Activated CD4-positive, alpha-beta T cell treated with anti-CD3 and anti-CD28 coated beads, Interleukin-2, amount 10 ng/mL, durations not matched to agents 7 days and 5 days (primary cell): ENCODE measurements around the gene WDR6. TPM values are rescaled to one million over a fixed set of nuclear protein-coding genes. Genes with fewer than 3 reads are reported as not detected.

Source experiments
- CTCF ChIA-PET: fragments of 350-600 bp; sonication (Branson Sonifier 250); formaldehyde crosslinking; loops from one replicate; lab custom pipeline; 2021; ENCODE audit warnings: antibody characterized with exemption; lab: Charles Lee
- POLR2A ChIA-PET: fragments of 350-600 bp; sonication (Branson Sonifier 250); formaldehyde crosslinking; loops from one replicate; lab custom pipeline; 2021; ENCODE audit warnings: antibody characterized with exemption; lab: Charles Lee
- DNase-seq: peaks from one replicate; pipeline ENCODE4 v3.0.0-alpha.2; 2020
- H3K27ac Mint-ChIP-seq: one replicate; pipeline ENCODE4 v1.8.0; 2021; ENCODE audit warnings: mild to moderate bottlenecking, moderate library complexity, mixed read lengths
- H3K27me3 Mint-ChIP-seq: one replicate; pipeline ENCODE4 v1.8.0; 2021; ENCODE audit warnings: mixed read lengths
- H3K36me3 Mint-ChIP-seq: one replicate; pipeline ENCODE4 v1.8.0; 2021; ENCODE audit warnings: low read depth, mixed read lengths
- H3K4me1 Mint-ChIP-seq: one replicate; pipeline ENCODE4 v1.8.0; 2021; ENCODE audit warnings: mixed read lengths
- H3K4me3 Mint-ChIP-seq: one replicate; pipeline ENCODE4 v1.8.0; 2021; ENCODE audit warnings: mild to moderate bottlenecking, moderate library complexity, mixed read lengths
- H3K9me3 Mint-ChIP-seq: one replicate; pipeline ENCODE4 v1.8.0; 2021; ENCODE audit warnings: mixed read lengths
- total RNA-seq, 2 experiments: library from RNA; stranded (reverse); gene quantifications; one replicate each; pipeline ENCODE4 v1.2.3, GENCODE V29; 2021

WDR6 gene
- total RNA-seq, 2 experiments from 2014 or later = 144 to 157 TPM

DNA sequence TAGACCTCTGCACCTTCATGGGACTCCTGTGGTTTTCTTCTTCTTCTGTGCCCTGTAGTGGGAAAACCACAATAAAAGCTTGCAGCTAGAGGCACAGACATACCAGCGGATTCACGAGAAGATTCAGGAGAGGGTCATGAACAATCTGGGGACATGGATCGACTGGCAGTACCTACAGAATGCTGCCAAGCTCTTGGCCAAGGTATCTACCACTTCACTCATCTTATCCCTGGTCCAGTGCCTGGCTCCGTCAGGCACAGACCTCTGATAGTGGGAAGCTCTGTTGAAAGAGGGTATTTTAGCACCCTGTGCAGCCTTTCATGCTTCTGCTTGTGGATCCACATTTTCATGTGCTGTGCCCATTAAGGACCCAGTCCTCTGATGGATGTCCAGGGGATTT, 26.9 kb upstream of the WDR6 start:
- DNase-seq = no peak
- Mint-ChIP-seq H3K36me3 (peaks cover 37% of the 10 kb centered on the region), H3K27ac (no peak overlapping the region), H3K27me3 (no peaks in the 10 kb centered on the region), H3K9me3 (no peaks in the 10 kb centered on the region), H3K4me3 (no peak overlapping the region), H3K4me1 (no peaks in the 10 kb centered on the region)
- CTCF ChIA-PET = interaction anchor here (0.6 to 1.1 kb wide), 2 partner anchors 7 to 31 kb away, joined by 4 read pairs; no protein-coding TSS in a partner anchor
- POLR2A ChIA-PET = no interaction called here

DNA sequence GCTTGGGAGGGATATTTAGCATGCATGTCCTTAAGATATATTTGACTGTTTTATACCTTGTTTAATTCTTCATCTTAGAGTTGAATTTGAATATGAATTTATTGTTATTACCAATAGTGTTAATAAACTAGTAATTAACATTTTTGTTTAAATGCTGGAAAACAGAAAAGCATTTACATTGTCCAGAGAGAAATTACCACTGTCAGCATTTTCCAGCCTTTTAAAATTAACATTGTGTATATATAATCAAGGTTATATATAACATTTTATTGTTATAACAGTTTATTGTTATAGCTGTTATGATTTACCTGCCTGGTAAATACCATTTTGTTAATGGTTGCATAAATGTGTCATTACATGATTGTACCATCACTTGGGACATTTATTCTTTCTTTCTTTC, 25.2 kb upstream of the WDR6 start:
- no peak for DNase-seq
- H3K9me3 Mint-ChIP-seq = no peaks in the 10 kb centered on the region
- no peaks in the 10 kb centered on the region for H3K27me3 Mint-ChIP-seq
- ChIA-PET CTCF (interaction anchor here (1.4 kb wide), 1 partner anchor 119 kb away, joined by 4 read pairs; no protein-coding TSS in a partner anchor), POLR2A (interaction anchor here (0.5 kb wide), 1 partner anchor 166 kb away, joined by 5 read pairs; no protein-coding TSS in a partner anchor)
- peaks cover 4% of the 10 kb centered on the region for H3K4me1 Mint-ChIP-seq
- H3K4me3 Mint-ChIP-seq = no peak overlapping the region
- no peak overlapping the region for H3K27ac Mint-ChIP-seq
- H3K36me3 Mint-ChIP-seq = peaks cover 37% of the 10 kb centered on the region

DNA sequence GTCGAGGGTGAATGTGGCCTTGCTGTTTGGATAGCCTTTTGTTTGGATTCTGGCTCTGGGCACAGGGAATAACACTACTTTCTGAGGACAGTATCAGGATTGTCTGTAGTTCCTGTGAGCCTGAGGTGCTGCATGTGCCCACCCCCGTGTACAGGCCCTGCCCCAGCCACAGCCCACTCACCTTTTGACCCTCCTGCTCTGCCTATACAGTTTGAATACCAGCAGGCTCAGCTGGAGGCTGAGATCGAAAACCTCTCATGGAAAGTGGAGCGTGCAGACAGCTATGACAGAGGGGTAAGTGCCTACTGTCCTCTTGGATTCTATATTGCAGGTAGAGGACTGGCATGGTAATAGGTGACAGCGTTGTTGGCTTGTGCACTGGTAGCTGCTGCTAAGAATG, 24.5 kb upstream of the WDR6 start:
- Mint-ChIP-seq H3K9me3 (no peaks in the 10 kb centered on the region), H3K4me1 (peaks cover 6% of the 10 kb centered on the region), H3K27ac (no peak overlapping the region), H3K36me3 (peaks cover 37% of the 10 kb centered on the region), H3K27me3 (no peaks in the 10 kb centered on the region), H3K4me3 (no peak overlapping the region)
- POLR2A ChIA-PET = no interaction called here
- CTCF ChIA-PET = interaction anchor here (1.4 kb wide), 1 partner anchor 120 kb away, joined by 4 read pairs; no protein-coding TSS in a partner anchor
- no peak for DNase-seq

DNA sequence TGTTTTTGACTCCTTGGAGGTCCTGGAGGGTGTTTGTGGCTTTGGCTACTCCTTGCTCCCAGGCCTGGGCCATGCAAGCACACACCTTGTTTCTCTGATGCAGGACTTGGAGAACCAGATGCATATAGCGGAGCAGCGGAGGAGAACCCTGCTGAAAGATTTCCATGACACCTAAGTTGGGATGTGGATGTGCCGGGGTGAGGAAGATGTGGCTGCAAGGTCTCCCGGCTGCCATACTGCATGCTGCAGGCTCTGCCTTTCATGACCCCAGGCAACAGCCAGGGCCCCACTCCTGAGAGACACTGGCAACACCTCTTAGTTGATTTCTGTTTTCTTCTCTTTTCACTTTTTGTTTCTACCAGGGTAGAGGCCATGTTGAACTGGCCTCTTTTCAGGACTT, 24.1 kb upstream of the WDR6 start:
- Mint-ChIP-seq H3K27ac (no peak overlapping the region), H3K36me3 (peaks cover 36% of the 10 kb centered on the region)

DNA sequence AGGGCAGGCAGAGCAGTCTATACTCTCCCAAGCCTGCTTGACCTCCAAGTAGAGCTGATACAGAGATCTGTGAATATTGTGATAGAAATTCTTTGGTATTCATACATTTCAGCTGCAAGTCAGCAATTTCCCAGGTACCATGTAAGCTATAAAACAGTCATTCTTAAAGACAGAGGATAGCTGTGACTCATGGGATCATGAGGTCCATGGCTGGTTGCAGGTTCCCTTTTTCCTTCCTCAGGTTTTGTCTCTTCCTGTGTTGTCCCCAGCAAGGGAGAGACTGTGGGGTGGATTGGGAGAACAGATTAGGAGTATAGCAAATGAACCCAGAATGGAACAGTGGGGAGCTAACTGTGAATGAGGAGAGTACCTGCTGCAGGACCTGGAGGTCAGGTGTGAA, 22.5 kb upstream of the WDR6 start:
- peaks cover 31% of the 10 kb centered on the region for H3K36me3 Mint-ChIP-seq
- H3K4me1 Mint-ChIP-seq = peaks cover 22% of the 10 kb centered on the region
- H3K9me3 Mint-ChIP-seq = no peaks in the 10 kb centered on the region
- peak overlapping the region; percentile 52 for H3K27ac Mint-ChIP-seq
- CTCF ChIA-PET = interaction anchor here (0.5 to 1.9 kb wide), 6 partner anchors 9 to 263 kb away, joined by 3 to 6 read pairs (median 4); partner anchors contain the start of gene NDUFAF3
- no peaks in the 10 kb centered on the region for H3K27me3 Mint-ChIP-seq
- H3K4me3 Mint-ChIP-seq = no peak overlapping the region
- POLR2A ChIA-PET = no interaction called here
- no peak for DNase-seq

More for the DNA sequence above, 24.1 kb upstream of the WDR6 start:
- Mint-ChIP-seq H3K4me3 (no peak overlapping the region), H3K9me3 (no peaks in the 10 kb centered on the region), H3K27me3 (no peaks in the 10 kb centered on the region), H3K4me1 (peaks cover 10% of the 10 kb centered on the region)
- DNase-seq = no peak
- POLR2A ChIA-PET = no interaction called here
- CTCF ChIA-PET = interaction anchor here (1.0 to 1.4 kb wide), 2 partner anchors 120 to 347 kb away, joined by 3 to 4 read pairs; no protein-coding TSS in a partner anchor

DNA sequence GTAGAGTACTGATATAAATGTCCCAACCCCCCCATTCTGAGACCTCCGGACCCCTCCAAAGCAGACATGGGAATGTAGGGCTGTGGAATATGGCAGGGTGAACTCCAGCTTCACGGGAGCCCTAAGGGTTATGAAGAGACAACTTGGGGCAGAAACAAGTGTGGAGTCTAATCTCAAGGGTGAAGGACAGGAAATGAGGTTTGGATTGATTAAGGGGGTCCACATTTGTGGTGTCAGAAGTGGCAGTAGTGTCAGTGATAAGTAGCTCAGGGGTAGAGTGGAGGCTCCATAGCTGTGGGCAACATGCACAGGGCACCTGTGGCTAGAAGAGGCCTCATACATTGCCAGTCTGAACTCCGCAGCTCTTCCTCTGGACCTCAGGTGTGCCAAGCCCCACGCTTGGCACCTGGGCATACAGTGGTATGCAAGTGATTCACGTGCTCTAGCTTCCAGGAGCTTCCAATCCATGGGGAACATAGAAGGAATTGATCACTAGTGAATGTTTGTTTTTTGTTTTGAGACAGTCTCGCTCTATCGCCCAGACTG, 21.3 kb upstream of the WDR6 start:
- no peaks in the 10 kb centered on the region for H3K9me3 Mint-ChIP-seq
- H3K27ac Mint-ChIP-seq = no peak overlapping the region
- peaks cover 27% of the 10 kb centered on the region for H3K4me1 Mint-ChIP-seq
- ChIA-PET POLR2A (no interaction called here), CTCF (interaction anchor here (0.8 to 3.2 kb wide), 6 partner anchors 10 to 550 kb away, joined by 3 to 33 read pairs (median 4); partner anchors contain the start of genes NDUFAF3 and WDR6)
- peaks cover 29% of the 10 kb centered on the region for H3K36me3 Mint-ChIP-seq
- DNase-seq = no peak
- H3K4me3 Mint-ChIP-seq = no peak overlapping the region
- no peaks in the 10 kb centered on the region for H3K27me3 Mint-ChIP-seq

DNA sequence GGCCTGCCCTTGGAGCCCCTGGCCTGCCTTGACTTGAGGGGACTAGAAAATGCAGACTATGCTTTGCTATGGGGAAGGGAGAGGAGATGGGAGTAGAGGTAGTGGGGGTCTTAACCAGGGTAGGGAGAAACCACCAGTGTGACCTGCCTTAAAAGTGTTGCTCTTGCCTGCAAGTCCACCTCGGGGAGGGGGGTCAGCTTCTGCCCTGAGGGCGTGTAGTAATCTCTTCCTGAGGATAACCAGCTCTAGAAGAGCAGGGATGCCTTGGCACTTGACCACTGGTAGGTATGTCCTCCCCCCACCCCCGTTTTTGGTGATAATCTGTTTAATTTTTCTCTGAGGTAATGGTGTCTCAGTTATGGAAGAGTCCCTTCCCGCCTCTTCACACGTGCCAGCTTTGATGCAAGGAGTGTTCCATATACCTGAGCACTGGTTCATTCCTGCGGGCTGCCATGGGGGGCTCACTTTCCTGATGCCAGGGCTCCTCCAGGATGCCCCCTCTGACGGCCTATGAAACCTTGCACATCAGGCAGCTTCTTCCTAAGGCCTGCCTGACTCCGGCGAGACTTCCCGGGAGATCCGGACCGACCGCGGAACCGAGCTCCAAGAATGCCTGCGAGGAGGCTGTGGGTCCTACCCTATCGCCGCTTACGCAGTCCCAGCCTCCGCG, 17.9 kb upstream of the WDR6 start:
- Mint-ChIP-seq H3K9me3 (no peaks in the 10 kb centered on the region), H3K4me1 (peaks cover 51% of the 10 kb centered on the region), H3K27ac (peak overlapping the region; percentile 92), H3K27me3 (no peaks in the 10 kb centered on the region), H3K36me3 (peaks cover 21% of the 10 kb centered on the region), H3K4me3 (peak overlapping the region; percentile 87)
- ChIA-PET POLR2A (interaction anchor here (1.7 kb wide), 1 partner anchor 18 kb away, joined by 9 read pairs; the partner anchor contains the start of gene WDR6), CTCF (interaction anchor here (0.9 to 3.9 kb wide), 9 partner anchors 15 to 115 kb away, joined by 3 to 23 read pairs (median 6); partner anchors contain the start of genes NDUFAF3, QARS1 and WDR6)
- no peak for DNase-seq

DNA sequence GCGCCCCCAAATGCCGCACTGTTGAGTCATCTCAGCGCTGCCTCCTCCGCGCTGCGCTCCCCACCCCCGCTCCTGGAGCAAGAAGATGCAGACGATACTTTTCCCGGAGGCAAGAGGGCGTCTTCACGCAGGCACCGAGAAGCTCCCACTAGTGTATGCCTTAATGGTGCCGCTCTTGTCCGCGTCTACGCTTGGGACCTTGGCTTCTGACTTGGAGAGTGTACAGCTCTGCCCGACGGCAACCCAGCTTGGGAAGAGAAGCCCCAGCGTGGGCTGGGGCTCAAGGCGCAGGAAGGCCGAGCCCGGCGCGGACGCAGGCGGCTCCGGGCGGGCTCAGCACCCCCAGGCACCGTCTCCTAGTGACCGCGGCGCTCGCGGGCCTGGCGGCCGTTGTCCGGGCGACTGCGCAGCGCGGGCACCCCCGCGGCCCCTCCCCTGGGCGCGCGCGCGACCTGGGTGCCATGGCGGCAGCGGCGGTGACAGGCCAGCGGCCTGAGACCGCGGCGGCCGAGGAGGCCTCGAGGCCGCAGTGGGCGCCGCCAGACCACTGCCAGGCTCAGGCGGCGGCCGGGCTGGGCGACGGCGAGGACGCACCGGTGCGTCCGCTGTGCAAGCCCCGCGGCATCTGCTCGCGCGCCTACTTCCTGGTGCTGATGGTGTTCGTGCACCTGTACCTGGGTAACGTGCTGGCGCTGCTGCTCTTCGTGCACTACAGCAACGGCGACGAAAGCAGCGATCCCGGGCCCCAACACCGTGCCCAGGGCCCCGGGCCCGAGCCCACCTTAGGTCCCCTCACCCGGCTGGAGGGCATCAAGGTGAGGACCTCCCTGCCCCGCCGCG, 17.2 kb upstream of the WDR6 start, which contains the start of gene P4HTM:
Gene P4HTM (plus strand): TSS at position 446 of the 840 bp plus-strand sequence. CDS start 16 bp downstream, at position 462.
- Mint-ChIP-seq H3K27me3 (no peaks in the 10 kb centered on the region), H3K4me1 (peaks cover 56% of the 10 kb centered on the region), H3K9me3 (no peaks in the 10 kb centered on the region), H3K4me3 (peak within 1 kb of the TSS; percentile 91), H3K27ac (peak within 1 kb of the TSS; percentile 95), H3K36me3 (peaks cover 16% of the 10 kb centered on the region)
- ChIA-PET CTCF (interaction anchor here (1.0 to 3.9 kb wide), 7 partner anchors 16 to 114 kb away, joined by 3 to 23 read pairs (median 5); partner anchors contain the start of genes NDUFAF3, QARS1 and WDR6), POLR2A (interaction anchor here (1.7 kb wide), 1 partner anchor 17 kb away, joined by 9 read pairs; the partner anchor contains the start of gene WDR6)
- peak; percentile 65 for DNase-seq

DNA sequence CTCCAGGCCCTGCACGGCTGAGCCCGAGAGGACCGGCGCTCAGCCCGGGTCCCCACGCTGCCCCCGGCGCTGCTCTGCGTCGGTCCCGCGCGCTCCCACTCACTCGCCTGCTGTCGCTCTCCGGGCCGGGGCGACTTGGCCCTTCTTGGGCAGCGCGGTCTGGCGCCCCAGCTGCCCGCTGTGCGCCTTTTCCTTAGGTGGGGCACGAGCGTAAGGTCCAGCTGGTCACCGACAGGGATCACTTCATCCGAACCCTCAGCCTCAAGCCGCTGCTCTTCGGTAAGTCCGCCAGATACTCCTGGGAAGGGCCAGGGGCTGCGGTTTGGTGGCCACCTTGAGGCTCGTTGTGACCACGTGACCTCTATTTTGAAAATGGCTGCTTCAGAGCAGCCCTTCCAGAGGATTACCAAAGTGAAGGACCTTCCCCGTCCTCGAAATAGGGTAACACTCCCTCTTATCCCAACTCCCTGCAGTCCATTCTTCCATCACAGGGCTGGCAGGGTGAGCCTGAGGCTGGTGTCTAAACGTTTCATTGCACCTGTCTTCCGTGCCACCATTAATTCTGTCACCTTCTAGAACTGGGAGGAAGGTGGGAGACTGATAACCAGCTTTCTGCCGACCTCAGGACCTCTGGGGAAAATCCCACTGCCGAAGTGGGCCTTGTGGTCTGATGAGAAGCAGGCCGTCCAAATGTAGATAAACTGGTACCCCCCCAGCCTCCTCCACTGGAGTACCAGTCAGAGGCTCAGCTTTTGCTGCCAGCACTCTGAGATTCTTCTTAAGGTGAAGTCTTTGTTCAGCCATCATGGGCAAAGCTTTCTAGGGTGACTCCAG, 16.3 kb upstream of the WDR6 start:
- Mint-ChIP-seq H3K27ac (peak overlapping the region; percentile 95), H3K4me1 (peaks cover 58% of the 10 kb centered on the region), H3K27me3 (no peaks in the 10 kb centered on the region), H3K4me3 (peak overlapping the region; percentile 91), H3K36me3 (peaks cover 21% of the 10 kb centered on the region), H3K9me3 (no peaks in the 10 kb centered on the region)
- DNase-seq = peak; percentile 48
- ChIA-PET CTCF (interaction anchor here (1.8 to 3.5 kb wide), 4 partner anchors 13 to 31 kb away, joined by 4 to 23 read pairs (median 10); partner anchors contain the start of genes NDUFAF3 and WDR6), POLR2A (interaction anchor here (0.7 to 1.3 kb wide), 2 partner anchors 17 to 31 kb away, joined by 3 to 5 read pairs; partner anchors contain the start of gene NDUFAF3)

DNA sequence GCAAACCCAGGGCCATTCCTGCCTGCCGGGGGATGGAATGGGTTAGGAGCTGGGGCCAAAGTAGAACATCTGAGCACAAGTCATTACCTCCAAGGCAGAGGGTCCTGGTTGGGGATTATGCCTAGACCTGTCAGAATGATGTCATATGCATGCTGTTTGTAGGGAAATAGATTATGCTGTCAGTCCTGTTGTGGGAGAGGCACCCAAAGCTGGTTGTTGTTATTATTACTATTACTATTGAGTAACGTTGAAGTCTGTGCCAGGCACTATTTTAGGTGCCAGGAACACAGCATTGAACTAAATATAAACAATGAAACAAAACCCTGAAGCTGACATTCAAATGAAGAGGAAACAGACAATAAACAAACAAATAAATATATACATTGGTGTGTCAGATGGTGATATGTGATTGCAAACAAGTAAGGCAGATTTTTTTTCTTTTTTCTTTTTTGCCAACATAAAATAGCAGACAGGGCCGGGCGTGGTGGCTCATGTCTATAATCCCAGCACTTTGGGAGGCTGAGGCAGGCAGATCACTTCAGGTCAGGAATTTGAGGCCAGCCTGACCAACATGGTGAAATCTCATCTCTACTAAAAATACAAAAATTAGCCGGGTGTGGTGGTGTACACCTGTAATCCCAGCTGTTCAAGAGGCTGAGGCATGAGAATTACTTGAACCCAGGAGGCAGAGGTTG, 15.2 kb upstream of the WDR6 start:
- no peaks in the 10 kb centered on the region for H3K9me3 Mint-ChIP-seq
- peaks cover 21% of the 10 kb centered on the region for H3K36me3 Mint-ChIP-seq
- peaks cover 54% of the 10 kb centered on the region for H3K4me1 Mint-ChIP-seq
- H3K27me3 Mint-ChIP-seq = no peaks in the 10 kb centered on the region
- no peak for DNase-seq
- peak overlapping the region; percentile 91 for H3K4me3 Mint-ChIP-seq
- POLR2A ChIA-PET = interaction anchor here (0.5 to 1.3 kb wide), 2 partner anchors 30 to 100 kb away, joined by 5 read pairs; partner anchors contain the start of gene NDUFAF3
- H3K27ac Mint-ChIP-seq = peak overlapping the region; percentile 75
- CTCF ChIA-PET = interaction anchor here (1.8 to 3.5 kb wide), 3 partner anchors 12 to 30 kb away, joined by 4 to 23 read pairs (median 14); partner anchors contain the start of genes NDUFAF3 and WDR6

DNA sequence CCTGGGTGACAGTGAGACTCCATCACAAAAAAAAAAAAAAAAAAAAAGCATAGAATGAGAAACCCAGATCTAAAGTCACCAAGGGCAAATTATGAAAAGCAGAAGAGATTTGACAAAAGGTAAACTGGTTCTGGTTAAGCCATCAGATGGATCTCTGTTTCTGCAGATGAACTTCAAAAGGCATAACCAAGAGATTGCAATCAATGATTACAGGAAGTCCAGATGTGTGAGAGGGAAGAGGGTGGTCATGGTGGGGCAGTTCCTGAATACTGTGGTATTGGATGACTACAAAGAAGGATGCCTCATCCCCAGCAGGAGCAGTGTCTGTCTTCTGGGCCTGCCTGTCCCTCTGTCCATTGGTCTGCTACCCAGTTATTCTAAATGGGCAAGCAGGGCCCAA, 13.4 kb upstream of the WDR6 start:
- H3K36me3 Mint-ChIP-seq = peaks cover 19% of the 10 kb centered on the region
- no peak overlapping the region for H3K4me3 Mint-ChIP-seq
- no peaks in the 10 kb centered on the region for H3K9me3 Mint-ChIP-seq
- DNase-seq = no peak
- H3K27me3 Mint-ChIP-seq = no peaks in the 10 kb centered on the region
- CTCF ChIA-PET = interaction anchor here (0.6 to 2.3 kb wide), 2 partner anchors 13 to 83 kb away, joined by 3 to 8 read pairs; partner anchors contain the start of gene WDR6
- POLR2A ChIA-PET = no interaction called here
- H3K27ac Mint-ChIP-seq = no peak overlapping the region
- peaks cover 45% of the 10 kb centered on the region for H3K4me1 Mint-ChIP-seq
